GM23338 (cell line): Measurements from ENCODE around the gene SELENOM.
"Not testable (repeated sequence)": the region's sequence is repeated elsewhere in the genome, so short reads cannot be mapped to it uniquely, and the experiment has no call there.

Experiments used
- CREB1 ChIP-seq: fragments of 250-450 bp; sonication (Bioruptor Pico); IDR thresholded peaks from 2 replicates; pipeline ENCODE4 v1.5.0; 2020; ENCODE audit warnings: low read depth, mild to moderate bottlenecking, moderate library complexity
- CTCF ChIP-seq, 2 experiments: fragments of 200-600 bp in 1 of 2; sonication (generic) in 1 of 2; conservative IDR thresholded peaks; 2 replicates each; pipeline versions ENCODE4 v1.5.1 to v1.6.1; 2016 to 2017; ENCODE audit warnings: antibody characterized with exemption in 2 of 2, low read depth in 2 of 2, mild to moderate bottlenecking in 2 of 2, moderate library complexity in 1 of 2
- ETS1 ChIP-seq: IDR thresholded peaks from 2 replicates; pipeline ENCODE4 v1.6.1; 2016; ENCODE audit warnings: antibody characterized with exemption
- EZH2 ChIP-seq: fragments of 200-600 bp; sonication (generic); IDR thresholded peaks from one replicate; pipeline ENCODE4 v1.8.0; 2017; ENCODE audit warnings: antibody characterized with exemption, mild to moderate bottlenecking, low read depth; ENCODE audit not compliant: unreplicated experiment
- EZH2phosphoT487 ChIP-seq: fragments of 200-600 bp; sonication (generic); IDR thresholded peaks from one replicate; pipeline ENCODE4 v1.8.1; 2018; ENCODE audit warnings: antibody characterized with exemption; ENCODE audit not compliant: unreplicated experiment
- JUNB ChIP-seq: IDR thresholded peaks from one replicate; pipeline ENCODE4 v1.6.1; 2016; ENCODE audit warnings: antibody characterized with exemption; ENCODE audit not compliant: unreplicated experiment
- NANOG ChIP-seq: IDR thresholded peaks from 2 replicates; pipeline ENCODE4 v1.6.1; 2016; ENCODE audit warnings: antibody characterized with exemption, borderline replicate concordance
- POLR2AphosphoS5 ChIP-seq: IDR thresholded peaks from 2 replicates; pipeline ENCODE4 v1.6.1; 2016; ENCODE audit warnings: antibody characterized with exemption, low read depth
- REST ChIP-seq: IDR thresholded peaks from one replicate; pipeline ENCODE4 v1.6.1; 2018; ENCODE audit warnings: antibody characterized with exemption; ENCODE audit not compliant: unreplicated experiment
- STAT1 ChIP-seq: IDR thresholded peaks from one replicate; pipeline ENCODE4 v1.6.1; 2016; ENCODE audit warnings: antibody characterized with exemption; ENCODE audit not compliant: unreplicated experiment
- ZNF114 ChIP-seq: fragments of 250-450 bp; sonication (Bioruptor Pico); IDR thresholded peaks from 2 replicates; pipeline ENCODE4 v1.5.0; 2020; ENCODE audit warnings: mild to moderate bottlenecking, moderate library complexity
- ZNF331 ChIP-seq: fragments of 250-450 bp; sonication (Bioruptor Pico); IDR thresholded peaks from 2 replicates; pipeline ENCODE4 v1.5.0; 2020; ENCODE audit warnings: low read depth, mild to moderate bottlenecking, moderate library complexity
- ZNF462 ChIP-seq: fragments of 250-450 bp; sonication (Bioruptor Pico); IDR thresholded peaks from 2 replicates; pipeline ENCODE4 v1.5.0; 2020; ENCODE audit warnings: mild to moderate bottlenecking, moderate library complexity

GRCh38 chr22:31073545-31074145, 33.7 kb downstream of the SELENOM start:
- not testable (repeated sequence) for TF ChIP-seq EZH2phosphoT487; CTCF (conservative IDR thresholded peaks at IDR 0.05; ENCODE audit: low read depth in 2 of 2); STAT1; CREB1 (CRISPR knock-in tag); REST; EZH2; NANOG; JUNB; POLR2AphosphoS5; ZNF462; ETS1; ZNF331 (CRISPR knock-in tag); ZNF114 (CRISPR knock-in tag)
